ENCODE measurements around the gene MAGEA9B. TPM values are rescaled to one million over a fixed set of nuclear protein-coding genes. Genes with fewer than 3 reads are reported as not detected.
"Not testable (repeated sequence)": the region's sequence is repeated elsewhere in the genome, so short reads cannot be mapped to it uniquely, and the experiment has no call there.

Gene MAGEA9B
- total RNA-seq, 4 donors from 2014 or later = not detected

GRCh38 chrX:149568701-149569296 is 18.5 kb downstream of the MAGEA9B start:
- Histone ChIP-seq H3K27me3 (no peaks in the 10 kb centered on the region), H3K4me1 (no peaks in the 10 kb centered on the region), H3K4me3 (no peak overlapping the region), H3K9me3 (no peaks in the 10 kb centered on the region), H3K27ac (no peak overlapping the region), H3K36me3 (no peaks in the 10 kb centered on the region)
- no peak for DNase-seq (ENCODE audit: low spot score in 2 of 2)
- 68% methylated on average over 5 of the region's 5 CpGs for WGBS
- TF ChIP-seq POLR2A (IDR thresholded peaks at IDR 0.05) = no peak
- TF ChIP-seq EP300 (IDR thresholded peaks at IDR 0.05) = no peak
- TF ChIP-seq CTCF (IDR thresholded peaks at IDR 0.05) = no peak
- no peak for TF ChIP-seq POLR2AphosphoS5 (IDR thresholded peaks at IDR 0.05)

- 77% methylated on average over 6 of the region's 7 CpGs for WGBS
- H3K27ac ChIP-seq = no peak overlapping the region
- H3K4me3 ChIP-seq = no peak overlapping the region
- no peaks in the 10 kb centered on the region for H3K36me3 ChIP-seq
- no peaks in the 10 kb centered on the region for H3K27me3 ChIP-seq
- TF ChIP-seq CTCF (IDR thresholded peaks at IDR 0.05) (no peak), POLR2A (IDR thresholded peaks at IDR 0.05) (no peak), POLR2AphosphoS5 (IDR thresholded peaks at IDR 0.05) (no peak), EP300 (IDR thresholded peaks at IDR 0.05) (no peak)
- H3K4me1 ChIP-seq = no peaks in the 10 kb centered on the region
- DNase-seq (ENCODE audit: low spot score in 2 of 2) = no peak
- H3K9me3 ChIP-seq = no peaks in the 10 kb centered on the region
These were observed 19.4 kb downstream of the MAGEA9B start for GRCh38 chrX:149567621-149568417.

- Histone ChIP-seq H3K9me3 (no peaks in the 10 kb centered on the region), H3K36me3 (no peaks in the 10 kb centered on the region), H3K4me3 (no peak overlapping the region), H3K27me3 (no peaks in the 10 kb centered on the region), H3K4me1 (no peaks in the 10 kb centered on the region), H3K27ac (no peak overlapping the region)
- WGBS = 89% methylated on average over 4 of the region's 4 CpGs
- no peak for TF ChIP-seq POLR2AphosphoS5 (IDR thresholded peaks at IDR 0.05)
- TF ChIP-seq CTCF (IDR thresholded peaks at IDR 0.05) = no peak
- no peak for TF ChIP-seq EP300 (IDR thresholded peaks at IDR 0.05)
- no peak for TF ChIP-seq POLR2A (IDR thresholded peaks at IDR 0.05)
- DNase-seq (ENCODE audit: low spot score in 2 of 2) = no peak
These were observed 23.9 kb downstream of the MAGEA9B start for GRCh38 chrX:149563359-149563758.

GRCh38 chrX:149555251-149555650 is 32.0 kb downstream of the MAGEA9B start:
- not testable (repeated sequence) for H3K4me1 ChIP-seq; H3K27me3 ChIP-seq; H3K9me3 ChIP-seq; H3K36me3 ChIP-seq; H3K27ac ChIP-seq; DNase-seq (ENCODE audit: low spot score in 2 of 2); H3K4me3 ChIP-seq
- no CpG with 5 or more reads among the region's 4 CpGs for WGBS

- not testable (repeated sequence) for H3K9me3 ChIP-seq; H3K27me3 ChIP-seq; H3K4me1 ChIP-seq; H3K4me3 ChIP-seq; H3K27ac ChIP-seq; H3K36me3 ChIP-seq; DNase-seq (ENCODE audit: low spot score in 2 of 2)
- WGBS = no CpG with 5 or more reads among the region's 6 CpGs
These were observed 35.4 kb downstream of the MAGEA9B start for GRCh38 chrX:149551939-149552248.

GRCh38 chrX:149551245-149551938 is 35.9 kb downstream of the MAGEA9B start:
- DNase-seq (ENCODE audit: low spot score in 2 of 2); H3K4me1 ChIP-seq; H3K27ac ChIP-seq; H3K36me3 ChIP-seq; H3K27me3 ChIP-seq; H3K4me3 ChIP-seq; H3K9me3 ChIP-seq: not testable (repeated sequence)
- WGBS = no CpG with 5 or more reads among the region's 4 CpGs

- WGBS = 73% methylated on average over 1 of the region's 1 CpG
- H3K9me3 ChIP-seq; H3K4me3 ChIP-seq; DNase-seq (ENCODE audit: low spot score in 2 of 2); H3K27ac ChIP-seq; H3K27me3 ChIP-seq; H3K36me3 ChIP-seq; H3K4me1 ChIP-seq: not testable (repeated sequence)
These were observed 36.8 kb downstream of the MAGEA9B start for GRCh38 chrX:149550454-149550853.

GRCh38 chrX:149549701-149550100 is 37.6 kb downstream of the MAGEA9B start, which contains the start of gene HSFX3:
TSS of gene HSFX3 (minus strand) at chrX:149549924. CDS start at chrX:149549852, 72 bp downstream.
- not testable (repeated sequence) for DNase-seq (ENCODE audit: low spot score in 2 of 2); H3K4me1 ChIP-seq; H3K4me3 ChIP-seq; H3K36me3 ChIP-seq; H3K27me3 ChIP-seq; H3K27ac ChIP-seq; H3K9me3 ChIP-seq
- WGBS = no CpG with 5 or more reads among the region's 6 CpGs

GRCh38 chrX:149547782-149548181 is 39.5 kb downstream of the MAGEA9B start:
- H3K27me3 ChIP-seq; H3K9me3 ChIP-seq; H3K4me3 ChIP-seq; H3K36me3 ChIP-seq; DNase-seq (ENCODE audit: low spot score in 2 of 2); H3K27ac ChIP-seq; H3K4me1 ChIP-seq: not testable (repeated sequence)
- 60% methylated on average over 1 of the region's 3 CpGs for WGBS

- not testable (repeated sequence) for DNase-seq (ENCODE audit: low spot score in 2 of 2); H3K4me1 ChIP-seq; H3K4me3 ChIP-seq; H3K27me3 ChIP-seq; H3K9me3 ChIP-seq; H3K27ac ChIP-seq; H3K36me3 ChIP-seq
- 100% methylated on average over 1 of the region's 1 CpG for WGBS
These were observed 40.3 kb downstream of the MAGEA9B start for GRCh38 chrX:149546962-149547361.
